H4 (cell line): ENCODE results near the gene COL15A1. TPM values are rescaled to one million over a fixed set of nuclear protein-coding genes. Genes with fewer than 3 reads are reported as not detected.

Experiments used
- DNase-seq: peaks from one replicate; pipeline ENCODE4 v3.0.0-alpha.2; 2015; ENCODE audit warnings: low spot score
- total RNA-seq: library from RNA; depleted of rRNA; stranded (reverse); fragments of >200 nt; shearing (Covaris generic); gene quantifications from 2 replicates; pipeline ENCODE4 v1.2.3, GENCODE V29; 2014

COL15A1 gene
- total RNA-seq, 1 experiment from 2014 or later = 1.8 TPM

DNA sequence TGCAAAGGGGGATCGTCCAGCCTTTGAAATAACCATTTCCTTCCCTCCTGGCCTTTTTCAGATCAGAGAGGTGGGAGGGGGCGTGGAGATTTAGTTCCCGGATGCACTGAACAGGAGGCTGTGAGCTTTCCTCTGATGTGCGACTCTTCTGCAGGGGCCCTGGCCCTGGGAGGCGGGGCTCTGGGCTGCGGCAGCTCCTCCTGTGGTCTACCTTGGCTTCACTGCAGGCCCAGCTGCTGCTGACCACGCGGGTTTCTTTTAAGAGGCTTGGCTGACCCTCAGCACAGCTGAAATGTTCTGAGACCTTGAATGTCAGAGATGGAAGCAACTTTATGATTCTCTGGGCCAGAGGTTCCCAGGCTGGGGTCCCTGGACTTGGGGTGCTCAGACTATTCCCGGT lies 27.0 kb upstream of the COL15A1 start:
- no peak for DNase-seq

DNA sequence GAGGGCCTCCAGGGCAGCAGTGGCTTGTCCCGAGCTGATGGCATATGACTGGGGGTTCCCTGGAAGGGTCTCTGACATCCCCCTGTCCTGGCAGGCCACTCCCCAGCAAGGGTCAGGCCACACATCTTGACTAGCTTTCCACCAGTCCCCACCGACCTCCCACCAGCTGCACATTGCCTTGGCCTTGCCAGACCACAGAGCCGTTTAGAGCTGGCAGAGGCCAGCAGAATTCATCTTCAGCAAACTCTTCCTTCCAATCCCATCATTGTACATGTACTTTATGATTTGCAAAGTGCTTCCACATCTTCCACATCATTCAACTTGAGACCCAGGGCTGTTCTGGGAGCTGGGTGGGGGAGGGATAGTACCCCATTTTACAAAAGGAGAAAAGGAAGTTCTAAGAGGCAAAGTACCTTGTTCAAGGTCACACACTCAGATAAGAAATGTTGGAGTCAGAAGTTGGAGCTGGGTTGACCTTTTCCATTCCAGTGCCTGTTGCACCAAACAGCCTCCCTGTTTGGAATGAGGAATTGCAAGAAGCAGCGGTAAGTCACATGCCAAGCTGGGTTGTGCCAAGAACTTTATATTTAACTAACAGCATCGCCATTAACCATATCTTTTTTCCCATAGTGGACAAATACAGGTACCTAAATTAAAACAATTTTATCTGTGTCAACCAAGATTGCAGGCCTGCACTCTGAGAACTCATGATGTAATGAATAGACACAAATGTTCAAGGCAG lies 25.8 kb upstream of the COL15A1 start:
- no peak for DNase-seq

GRCh38 chr9:98921732-98922131 lies 22.0 kb upstream of the COL15A1 start:
- no peak for DNase-seq

DNA sequence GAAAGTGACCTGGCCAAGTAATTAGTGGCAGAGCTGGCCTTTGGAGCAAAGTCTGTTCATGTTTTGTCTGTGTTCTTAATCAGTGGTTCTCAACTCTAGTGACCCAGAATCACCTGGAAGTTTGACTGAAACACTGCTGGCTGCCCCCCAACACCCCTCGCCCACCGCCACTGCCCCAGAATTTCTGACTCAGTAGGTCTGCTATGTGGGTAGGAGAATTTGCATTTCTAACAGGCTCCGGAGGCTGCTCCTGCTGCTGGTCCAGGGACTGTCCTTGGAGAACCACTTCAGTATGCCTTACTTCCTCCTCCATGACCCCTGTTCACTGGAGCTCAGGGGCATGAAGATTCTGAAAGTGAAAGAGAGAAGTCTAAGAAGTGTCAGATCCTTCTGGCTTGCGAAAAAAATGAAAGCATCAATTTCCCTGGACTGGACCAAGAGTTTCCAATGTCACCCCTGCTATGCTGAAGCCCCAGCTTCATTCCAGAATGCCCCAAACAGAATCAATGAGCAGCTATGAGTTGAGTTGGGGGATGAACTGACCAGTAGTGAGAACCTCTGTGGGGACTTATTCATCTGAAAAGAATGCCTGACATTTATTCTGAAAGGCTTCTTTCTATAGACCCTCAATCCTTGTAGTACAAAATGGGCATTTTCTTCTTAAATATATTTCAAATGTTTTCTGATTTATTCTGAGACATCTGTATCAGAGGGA lies 20.8 kb upstream of the COL15A1 start:
- DNase-seq = no peak

GRCh38 chr9:98923451-98924123 lies 20.1 kb upstream of the COL15A1 start:
- DNase-seq = no peak

DNA sequence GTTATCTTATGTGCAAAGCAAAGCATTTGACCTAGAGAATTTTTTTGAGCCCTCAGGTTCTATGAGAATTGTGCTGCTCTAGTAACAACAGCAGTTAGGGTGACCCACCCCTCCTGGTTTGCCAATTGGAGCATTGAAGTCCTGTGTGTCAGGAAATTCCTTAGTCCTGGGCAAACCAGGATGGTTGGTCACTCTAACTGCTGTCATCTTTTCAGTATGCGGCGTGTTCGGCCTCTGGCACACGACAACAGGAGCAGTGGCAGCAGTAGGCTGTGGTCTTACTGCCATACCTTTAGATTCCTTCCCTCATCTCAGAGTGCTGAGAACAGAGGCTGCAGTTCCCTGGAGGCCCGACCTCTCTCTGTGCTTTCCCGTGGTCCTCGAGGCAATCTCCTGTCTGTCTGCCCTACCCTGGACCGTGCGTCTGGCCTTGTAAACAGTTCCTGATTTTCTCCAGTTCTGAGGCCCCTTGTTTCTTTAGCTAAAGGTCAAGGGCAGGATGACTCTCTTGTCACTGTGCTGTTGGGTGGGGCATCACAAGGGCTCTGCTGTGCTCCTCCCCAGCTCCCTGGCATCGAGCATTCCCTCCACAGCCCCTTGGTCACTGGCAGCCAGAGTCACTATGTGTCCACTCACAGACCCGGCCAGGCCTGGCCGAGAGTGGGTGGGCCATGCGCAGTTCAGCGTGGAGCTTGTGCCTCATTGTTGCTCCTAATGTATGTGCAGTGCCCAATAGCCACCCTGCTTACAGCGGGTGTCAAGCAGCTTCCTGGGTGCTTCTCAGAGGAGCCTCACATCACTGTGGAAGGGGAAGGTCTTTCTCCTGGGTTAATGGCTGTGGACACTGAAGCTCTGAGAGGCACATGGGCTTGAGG lies 18.5 kb upstream of the COL15A1 start:
- DNase-seq = no peak

- DNase-seq = no peak
Measured at GRCh38 chr9:98925956-98926355, 17.8 kb upstream of the COL15A1 start.

- DNase-seq = no peak
Measured at GRCh38 chr9:98927724-98928123, 16.0 kb upstream of the COL15A1 start.

GRCh38 chr9:98929071-98929470 lies 14.6 kb upstream of the COL15A1 start:
- no peak for DNase-seq

DNA sequence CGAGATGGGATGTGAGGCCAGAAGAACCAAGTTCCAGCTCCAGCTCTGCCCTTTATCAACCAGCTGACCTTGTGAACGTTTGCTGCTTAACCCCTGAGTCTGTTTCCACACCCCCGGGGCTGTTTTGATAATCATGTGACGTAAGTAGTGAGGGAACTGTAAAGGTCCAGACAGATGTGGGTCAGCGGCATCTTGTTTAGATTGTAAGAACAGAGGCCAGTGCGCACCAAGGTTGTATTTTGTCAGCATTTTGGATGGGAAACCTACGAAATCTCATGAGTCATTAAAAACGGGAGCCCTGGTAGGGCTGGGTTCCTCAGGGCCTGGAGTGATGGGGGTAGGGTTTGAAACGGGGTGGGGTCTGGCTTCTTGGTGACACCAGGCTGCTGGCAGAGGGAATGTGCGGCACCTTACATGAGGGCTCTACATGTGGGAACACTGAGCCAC lies 13.8 kb upstream of the COL15A1 start:
- no peak for DNase-seq

GRCh38 chr9:98930792-98931191 lies 12.9 kb upstream of the COL15A1 start:
- no peak for DNase-seq

DNA sequence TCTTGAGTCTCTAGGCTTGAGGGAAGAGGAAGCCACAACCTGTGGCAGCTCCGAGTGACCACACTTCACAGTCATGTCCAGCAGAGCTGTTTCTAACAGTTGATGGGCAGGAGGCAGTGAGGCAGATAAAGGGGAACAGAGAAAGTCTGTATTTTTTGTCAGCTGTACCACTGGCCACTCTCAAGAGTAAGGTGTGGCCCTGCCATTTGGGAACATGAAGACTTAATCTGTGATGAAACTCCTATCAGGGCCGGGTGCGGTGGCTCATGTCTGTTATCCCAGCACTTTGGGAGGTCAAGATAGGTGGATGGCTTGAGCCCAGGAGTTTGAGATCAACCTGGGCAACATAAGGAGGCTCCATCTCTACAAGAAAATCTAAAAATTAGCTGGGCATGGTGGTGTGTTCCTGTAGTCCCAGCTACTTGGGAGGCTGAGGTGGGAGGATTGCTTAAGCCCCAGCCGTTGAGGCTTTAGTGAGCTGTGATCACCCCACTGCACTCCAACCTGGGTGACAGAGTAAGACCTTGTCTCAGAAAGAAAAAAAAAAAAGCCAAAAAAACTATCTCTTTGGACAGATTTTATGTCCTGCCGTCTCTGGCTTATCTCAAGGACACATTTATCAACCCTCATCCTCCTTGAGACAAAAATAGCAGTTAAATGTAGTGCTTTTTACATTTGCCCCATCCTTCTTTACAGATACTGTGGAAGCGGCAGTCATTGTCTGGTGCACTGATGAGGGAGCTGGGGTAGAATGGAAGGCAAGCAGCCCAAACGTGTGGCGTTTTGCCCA lies 11.9 kb upstream of the COL15A1 start:
- no peak for DNase-seq

DNA sequence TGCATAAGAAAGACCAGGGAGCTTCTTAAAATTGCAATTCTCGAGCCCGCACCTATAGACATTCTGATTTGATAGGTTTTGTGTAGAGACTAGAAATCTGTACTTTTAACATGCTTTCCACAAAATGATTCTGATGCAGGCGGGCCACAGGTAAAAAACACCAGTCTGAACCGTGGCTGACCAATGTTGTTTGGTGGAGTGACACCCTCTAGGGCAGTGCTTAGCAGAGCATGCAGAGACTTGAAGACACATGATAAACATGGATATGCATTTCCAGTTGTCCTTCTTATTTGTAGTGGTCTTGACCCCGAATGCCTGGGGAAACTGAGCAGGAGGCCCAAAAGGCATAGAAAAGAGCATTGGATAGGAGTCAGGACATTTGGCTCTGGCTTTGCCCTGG lies 10.5 kb upstream of the COL15A1 start:
- no peak for DNase-seq

DNA sequence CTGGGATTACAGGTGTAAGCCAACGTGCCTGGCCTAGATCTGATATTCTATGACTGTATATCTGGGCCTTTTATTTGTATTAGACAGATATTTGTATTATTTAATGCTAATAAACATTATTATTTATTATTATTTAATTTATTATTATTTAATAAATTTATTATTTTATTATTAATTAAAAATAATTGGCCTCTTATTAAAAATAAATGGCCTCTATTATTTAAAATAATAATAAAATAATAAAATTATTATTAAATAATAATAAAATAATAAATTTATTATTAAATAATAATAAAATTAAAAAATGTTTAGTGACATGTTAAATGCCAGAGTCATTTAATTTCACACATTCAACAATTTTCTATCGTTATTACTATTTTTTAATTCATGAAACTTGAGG lies 9.8 kb upstream of the COL15A1 start:
- DNase-seq = no peak

DNA sequence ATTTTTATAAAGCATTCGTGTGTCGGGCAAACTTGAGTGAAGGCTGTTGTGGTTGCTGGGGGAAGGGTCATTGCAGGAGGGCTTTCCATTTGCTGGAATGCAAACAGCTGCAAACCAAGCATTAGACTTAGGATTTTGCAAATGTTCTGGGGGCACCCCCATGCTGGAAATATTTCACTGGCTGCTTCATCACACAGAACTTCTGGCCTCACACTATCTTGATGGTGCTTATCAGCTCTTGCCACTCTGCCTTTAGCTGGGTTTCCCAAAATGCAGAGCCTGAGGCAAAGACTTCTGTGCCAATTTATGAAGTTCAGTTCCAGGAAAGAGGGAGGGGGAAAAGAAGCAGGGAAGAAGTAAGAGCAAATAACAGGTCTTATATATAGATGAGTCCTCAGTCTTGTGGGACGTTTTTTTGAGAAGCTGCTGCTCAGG lies 8.6 kb upstream of the COL15A1 start:
- no peak for DNase-seq

GRCh38 chr9:98940276-98940675 lies 3.4 kb upstream of the COL15A1 start:
- DNase-seq = no peak

GRCh38 chr9:98941946-98942523 lies 1.7 kb upstream of the COL15A1 start:
- no peak for DNase-seq

GRCh38 chr9:98942906-98943681 lies 613 bp upstream of the COL15A1 start:
- no peak for DNase-seq

DNA sequence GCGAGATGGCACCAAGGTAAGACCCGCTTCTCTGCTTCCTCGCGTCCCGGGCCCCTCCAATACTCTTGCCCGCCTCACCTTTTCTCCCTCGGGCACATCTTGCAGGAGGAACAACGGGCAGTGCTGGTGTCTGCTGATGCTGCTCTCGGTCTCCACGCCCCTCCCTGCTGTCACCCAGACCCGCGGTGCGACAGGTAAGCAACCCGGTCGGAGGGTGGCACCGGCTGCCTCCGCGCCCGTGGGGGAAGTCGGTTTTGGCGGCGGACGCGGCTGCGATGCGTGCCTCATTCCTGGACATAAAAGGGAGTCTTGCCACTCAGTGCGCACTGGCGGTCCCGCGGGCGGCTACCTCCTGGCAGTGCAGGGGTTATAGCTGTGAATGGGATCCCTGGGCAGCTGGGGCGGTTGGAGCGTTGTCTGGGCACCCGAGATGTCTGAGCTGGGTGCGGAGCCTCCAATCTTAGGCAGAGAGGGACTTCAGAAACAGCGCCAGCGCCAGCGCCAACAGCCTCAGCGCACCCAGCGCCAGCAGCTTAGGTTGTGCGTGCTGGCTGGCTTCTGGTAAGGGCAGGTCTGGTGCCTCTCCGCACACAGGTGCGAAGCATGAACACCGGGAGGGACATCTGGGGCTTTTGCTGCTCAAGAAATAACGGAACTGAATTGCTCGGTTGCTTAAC lies 488 bp downstream of the COL15A1 start:
- no peak for DNase-seq
